Esophagus muscularis mucosa (tissue), 4 donors: ENCODE data around the gene FAM3A. TPM values are rescaled to one million over a fixed set of nuclear protein-coding genes. Genes with fewer than 3 reads are reported as not detected.

Experiments
- DNase-seq: peaks from one replicate; pipeline ENCODE4 v3.0.0-alpha.2; 2017; ENCODE audit errors: extremely low spot score
- H3K27ac ChIP-seq, 4 donors: fragments of 200-600 bp; sonication (generic); replicated peaks in 1 of 4; 1 replicate in 3 of 4; 2 replicates in 1 of 4; pipeline ENCODE4 v1.5.1; 2016 to 2019; ENCODE audit warnings: mild to moderate bottlenecking in 1 of 4
- H3K27me3 ChIP-seq, 4 donors: fragments of 200-600 bp; sonication (generic); one replicate each; pipeline versions ENCODE4 v1.5.1 to v1.6.0; 2016 to 2019
- H3K36me3 ChIP-seq, 4 donors: fragments of 200-600 bp; sonication (generic); one replicate each; pipeline ENCODE4 v1.5.1; 2016 to 2019
- H3K4me1 ChIP-seq, 4 donors: fragments of 200-600 bp; sonication (generic); one replicate each; pipeline ENCODE4 v1.5.1; 2016 to 2019
- H3K4me3 ChIP-seq, 4 donors: fragments of 200-600 bp; sonication (generic); 1 replicate in 2 of 4; 2 replicates in 2 of 4; pipeline ENCODE4 v1.5.1; 2016 to 2019; ENCODE audit warnings: mild to moderate bottlenecking in 4 of 4, moderate library complexity in 1 of 4
- H3K9me3 ChIP-seq, 4 donors: fragments of 200-600 bp; sonication (generic); 1 replicate in 3 of 4; 2 replicates in 1 of 4; pipeline ENCODE4 v1.5.1; 2016 to 2019
- EP300 ChIP-seq: sonication (generic); formaldehyde crosslinking; IDR thresholded peaks from one replicate; pipeline ENCODE4 v1.6.1; 2017; ENCODE audit warnings: antibody characterized with exemption
- POLR2A ChIP-seq: fragments of 450-650 bp; IDR thresholded peaks from one replicate; pipeline ENCODE4 v1.6.1; 2017; ENCODE audit warnings: antibody characterized with exemption, moderate library complexity, mild to moderate bottlenecking, low read depth
- POLR2AphosphoS5 ChIP-seq, 2 donors: sonication (generic); formaldehyde crosslinking; IDR thresholded peaks; one replicate each; pipeline ENCODE4 v1.6.1; 2017; ENCODE audit warnings: antibody characterized with exemption in 2 of 2
- WGBS: methylation state at CpG from one replicate; pipeline ENCODE4 v1.1.5; 2018; 5-methylcytosine and 5-hydroxymethylcytosine counted together
- intact Hi-C: fragments of 100-400 bp; cut with DNase I; formaldehyde crosslinking; loops from one replicate; pipeline ENCODE4 v1.15.1; 2023
- total RNA-seq, 4 donors: library from RNA; depleted of rRNA; stranded (reverse); fragments of >200 nt; gene quantifications; one replicate each; pipeline versions ENCODE4 v1.1.0 to v1.2.1, GENCODE V29; 2016
- TF ChIP-seq, protein P1 (sequence below), 3 experiments: fragments of 200-600 bp in 2 of 3; fragments of 450-650 bp in 1 of 3; sonication (generic) in 2 of 3; IDR thresholded peaks; one replicate each; pipeline ENCODE4 v1.5.1; 2017 to 2019; ENCODE audit warnings: antibody characterized with exemption in 3 of 3, mild to moderate bottlenecking in 2 of 3, moderate library complexity in 1 of 3

Gene FAM3A
- total RNA-seq, 4 donors from 2014 or later, result 34.9 to 49.4 (median 40.4) TPM

DNA sequence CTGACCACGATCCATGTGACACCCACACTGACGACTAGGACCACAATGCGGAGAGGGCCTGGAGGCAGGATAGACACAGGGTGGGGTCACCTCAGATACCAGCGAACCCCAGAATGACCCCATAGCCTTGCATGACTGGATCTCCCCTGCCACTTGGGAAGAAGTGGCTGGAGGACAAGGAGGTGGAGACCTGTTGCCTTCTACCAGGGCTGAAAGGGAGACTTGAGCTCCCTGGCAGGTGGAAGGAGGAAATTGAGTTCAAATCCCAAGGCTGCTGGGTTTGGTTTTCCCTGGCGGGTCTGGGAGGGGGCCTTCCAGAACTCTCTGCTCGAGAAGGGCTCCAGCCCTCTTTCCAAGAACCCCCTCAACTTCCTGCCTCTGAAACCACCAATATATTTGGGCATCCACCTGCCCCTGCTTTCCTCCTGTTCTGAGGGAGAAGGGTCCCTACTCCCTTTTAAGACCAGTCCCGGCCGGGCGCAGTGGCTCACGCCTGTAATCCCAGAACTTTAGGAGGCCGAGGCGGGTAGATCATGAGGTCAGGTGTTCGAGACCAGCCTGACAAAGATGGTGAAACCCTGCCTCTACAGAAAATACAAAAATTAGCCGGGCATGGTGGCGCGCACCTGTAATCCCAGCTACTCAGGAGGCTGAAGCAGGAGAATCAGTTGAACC, 3.0 kb downstream of the FAM3A start:
- H3K27me3 ChIP-seq, result no peaks in the 10 kb centered on the region
- TF ChIP-seq POLR2A (no peak), POLR2AphosphoS5 (IDR thresholded peaks at IDR 0.05) (no peak), EP300 (no peak)
- TF ChIP-seq, protein P1, sequence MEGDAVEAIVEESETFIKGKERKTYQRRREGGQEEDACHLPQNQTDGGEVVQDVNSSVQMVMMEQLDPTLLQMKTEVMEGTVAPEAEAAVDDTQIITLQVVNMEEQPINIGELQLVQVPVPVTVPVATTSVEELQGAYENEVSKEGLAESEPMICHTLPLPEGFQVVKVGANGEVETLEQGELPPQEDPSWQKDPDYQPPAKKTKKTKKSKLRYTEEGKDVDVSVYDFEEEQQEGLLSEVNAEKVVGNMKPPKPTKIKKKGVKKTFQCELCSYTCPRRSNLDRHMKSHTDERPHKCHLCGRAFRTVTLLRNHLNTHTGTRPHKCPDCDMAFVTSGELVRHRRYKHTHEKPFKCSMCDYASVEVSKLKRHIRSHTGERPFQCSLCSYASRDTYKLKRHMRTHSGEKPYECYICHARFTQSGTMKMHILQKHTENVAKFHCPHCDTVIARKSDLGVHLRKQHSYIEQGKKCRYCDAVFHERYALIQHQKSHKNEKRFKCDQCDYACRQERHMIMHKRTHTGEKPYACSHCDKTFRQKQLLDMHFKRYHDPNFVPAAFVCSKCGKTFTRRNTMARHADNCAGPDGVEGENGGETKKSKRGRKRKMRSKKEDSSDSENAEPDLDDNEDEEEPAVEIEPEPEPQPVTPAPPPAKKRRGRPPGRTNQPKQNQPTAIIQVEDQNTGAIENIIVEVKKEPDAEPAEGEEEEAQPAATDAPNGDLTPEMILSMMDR (IDR thresholded peaks at IDR 0.05), result no peak
- H3K36me3 ChIP-seq, result peaks cover 0 to 22% (median 5%) of the 10 kb centered on the region in 4 donors
- 79% methylated on average over 16 of the region's 16 CpGs for whole genome bisulfite sequencing
- no peak overlapping the region for H3K27ac ChIP-seq
- no peak overlapping the region for H3K4me3 ChIP-seq
- no peak for DNase-seq
- peaks cover 16 to 29% (median 22%) of the 10 kb centered on the region in 4 donors for H3K4me1 ChIP-seq
- peaks cover 0 to 4% (median 0%) of the 10 kb centered on the region in 4 donors for H3K9me3 ChIP-seq
- intact Hi-C loops, result no loop called here

DNA sequence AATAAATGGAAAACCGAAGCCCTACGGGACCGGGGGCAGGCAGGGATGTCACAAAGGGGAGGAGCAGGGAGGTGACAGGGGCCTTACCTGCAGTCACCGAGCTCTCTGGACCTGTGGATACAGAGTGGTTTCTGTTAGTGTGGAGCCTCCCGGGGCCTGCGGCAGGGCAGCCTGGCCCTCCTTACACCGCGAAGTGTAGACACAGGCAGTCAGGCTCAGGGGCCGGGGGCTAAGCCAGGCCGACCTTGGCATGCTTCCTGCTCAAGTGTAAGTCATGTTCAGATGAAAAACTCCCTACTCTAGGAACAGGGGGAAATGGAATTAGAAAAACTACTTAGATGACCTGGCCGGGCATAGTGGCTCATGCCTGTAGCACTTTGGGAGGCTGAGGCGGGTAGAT, 4.3 kb downstream of the FAM3A start:
- Histone ChIP-seq H3K27me3 (no peaks in the 10 kb centered on the region), H3K9me3 (peaks cover 0 to 4% (median 0%) of the 10 kb centered on the region in 4 donors), H3K4me1 (peaks cover 4 to 17% (median 10%) of the 10 kb centered on the region in 4 donors), H3K4me3 (no peak overlapping the region), H3K36me3 (peaks cover 0 to 34% (median 15%) of the 10 kb centered on the region in 4 donors), H3K27ac (no peak overlapping the region)
- TF ChIP-seq, protein P1 (IDR thresholded peaks at IDR 0.05), result no peak
- TF ChIP-seq POLR2A (no peak), POLR2AphosphoS5 (IDR thresholded peaks at IDR 0.05) (no peak), EP300 (no peak)
- no peak for DNase-seq
- 77% methylated on average over 12 of the region's 12 CpGs for WGBS
- intact Hi-C loops, result no loop called here

DNA sequence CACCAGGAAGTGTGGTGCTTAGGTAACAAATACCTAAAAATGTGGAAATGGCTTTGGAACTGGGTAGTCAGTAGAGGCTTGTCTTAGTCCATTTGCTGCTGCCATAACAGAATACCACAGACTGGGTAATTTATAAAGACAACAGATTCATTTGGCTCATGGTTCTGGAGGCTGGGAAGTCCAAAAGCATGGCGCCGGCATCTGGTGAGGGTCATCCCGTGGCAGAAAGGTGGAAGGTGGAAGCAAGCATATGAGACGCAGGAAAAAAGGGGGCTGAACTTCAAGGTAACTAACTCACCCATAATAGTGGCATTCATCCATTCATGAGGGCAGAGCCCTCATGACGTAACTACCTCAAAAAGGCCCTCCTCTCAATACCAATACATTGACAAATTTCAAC, 6.6 kb downstream of the FAM3A start:
- Histone ChIP-seq H3K9me3 (peaks cover 0 to 4% (median 0%) of the 10 kb centered on the region in 4 donors), H3K4me1 (peaks cover 0 to 4% (median 0%) of the 10 kb centered on the region in 4 donors), H3K27ac (no peak overlapping the region), H3K4me3 (no peak overlapping the region), H3K36me3 (peaks cover 0 to 51% (median 31%) of the 10 kb centered on the region in 4 donors), H3K27me3 (no peaks in the 10 kb centered on the region)
- WGBS, result 89% methylated on average over 5 of the region's 5 CpGs
- no peak for DNase-seq
- intact Hi-C loops, result no loop called here
- TF ChIP-seq POLR2AphosphoS5 (IDR thresholded peaks at IDR 0.05) (no peak), POLR2A (no peak), EP300 (no peak)
- TF ChIP-seq, protein P1 (IDR thresholded peaks at IDR 0.05), result no peak

DNA sequence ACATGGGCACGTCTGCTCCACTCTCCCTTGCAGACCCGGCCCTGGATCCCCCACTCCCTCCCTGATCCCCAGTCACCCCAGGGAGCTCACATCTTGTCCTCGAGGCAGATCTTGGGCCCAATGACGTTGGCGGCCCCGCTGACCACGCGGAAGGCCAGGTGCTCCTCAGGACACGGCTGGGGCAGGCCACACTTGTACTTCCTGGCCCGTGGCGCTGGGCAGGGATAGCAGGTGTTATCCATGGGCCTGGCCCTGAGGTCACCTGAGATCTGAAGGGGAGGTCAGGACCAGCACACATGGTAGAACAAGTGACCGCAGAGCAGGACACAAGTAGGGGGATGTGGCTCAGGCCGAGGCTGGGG, 7.7 kb downstream of the FAM3A start:
- no peak for DNase-seq
- intact Hi-C loops, result no loop called here
- Histone ChIP-seq H3K36me3 (peaks cover 0 to 51% (median 31%) of the 10 kb centered on the region in 4 donors), H3K4me3 (no peak overlapping the region), H3K27ac (no peak overlapping the region), H3K27me3 (no peaks in the 10 kb centered on the region), H3K9me3 (peaks cover 0 to 4% (median 0%) of the 10 kb centered on the region in 4 donors), H3K4me1 (no peaks in the 10 kb centered on the region)
- WGBS, result 90% methylated on average over 13 of the region's 13 CpGs
- TF ChIP-seq EP300, result no peak
- no peak for TF ChIP-seq POLR2A
- TF ChIP-seq POLR2AphosphoS5 (IDR thresholded peaks at IDR 0.05), result no peak
- TF ChIP-seq, protein P1 (IDR thresholded peaks at IDR 0.05), result no peak
